Panc1 (cell line): ENCODE measurements around the gene SRPRA.

Experiments
- CTCF ChIP-seq: fragments of 450-650 bp; IDR thresholded peaks from 2 replicates; pipeline ENCODE4 v1.5.1; 2017; ENCODE audit warnings: mild to moderate bottlenecking
- POLR2AphosphoS5 ChIP-seq: IDR thresholded peaks from 2 replicates; pipeline ENCODE4 v1.6.1; 2012; ENCODE audit warnings: mild to moderate bottlenecking, low read depth, low read length, moderate library complexity
- SIN3A ChIP-seq: IDR thresholded peaks from 2 replicates; pipeline ENCODE4 v1.6.1; 2012; ENCODE audit warnings: low read depth, mild to moderate bottlenecking, low read length, moderate library complexity, borderline replicate concordance; ENCODE audit not compliant: insufficient read depth
- TCF7L2 ChIP-seq: IDR thresholded peaks from 2 replicates; pipeline ENCODE4 v1.6.1; 2011; ENCODE audit warnings: mild to moderate bottlenecking, low read depth, low read length, inconsistent platforms

- TF ChIP-seq TCF7L2 (no peak), CTCF (no peak), SIN3A (no peak), POLR2AphosphoS5 (no peak)
Observed at GRCh38 chr11:126307706-126308105, 39.0 kb upstream of the SRPRA start.
